Activated CD4-positive, CD25-positive, alpha-beta regulatory T cell treated with anti-CD3 and anti-CD28 coated beads, Interleukin-2, amount 50 U/mL, for 16 hours (primary cell): ENCODE results near the gene HACE1.
"Not testable (repeated sequence)": the region's sequence is repeated elsewhere in the genome, so short reads cannot be mapped to it uniquely, and the experiment has no call there.

Experiments used
- DNase-seq: peaks from one replicate; pipeline ENCODE4 v3.0.0-alpha.2; 2020; ENCODE audit warnings: low read depth, low spot score

Gene HACE1

DNA sequence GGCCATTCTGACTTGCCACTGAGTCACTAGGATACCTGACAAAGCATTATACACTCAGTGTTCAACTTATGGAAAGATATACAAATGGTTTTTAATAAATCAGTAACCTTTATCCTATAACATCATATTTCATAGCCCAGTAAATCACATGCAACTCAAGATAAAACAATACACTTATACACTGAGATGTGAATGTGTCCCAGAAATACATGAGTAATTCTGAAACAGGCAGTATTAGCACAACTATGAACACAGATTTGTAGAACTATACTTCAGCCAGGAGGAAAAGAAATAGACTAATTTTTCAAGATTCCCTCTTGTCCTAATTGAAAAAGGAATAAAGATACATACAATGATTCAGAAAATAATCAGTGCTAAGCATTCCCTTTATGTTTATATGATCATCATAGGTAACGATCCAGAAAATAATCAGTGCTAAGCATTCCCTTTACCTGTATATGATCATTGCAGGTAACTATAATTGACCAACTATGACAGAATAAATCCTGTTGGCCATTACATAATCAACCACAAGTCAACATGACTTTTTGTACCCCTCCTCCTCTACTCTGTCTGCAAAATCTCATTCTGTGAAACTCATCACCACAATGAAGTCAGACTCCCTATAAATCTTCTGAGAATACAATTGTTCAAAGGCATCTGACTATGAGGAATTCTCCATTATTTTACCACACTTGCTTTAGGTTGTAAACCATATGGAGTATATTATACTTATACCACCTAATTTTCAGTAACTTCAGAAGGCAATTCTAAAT is 30.3 kb downstream of the HACE1 start:
- no peak for DNase-seq

- no peak for DNase-seq
Observed at GRCh38 chr6:104828478-104828877, 31.2 kb downstream of the HACE1 start.

DNA sequence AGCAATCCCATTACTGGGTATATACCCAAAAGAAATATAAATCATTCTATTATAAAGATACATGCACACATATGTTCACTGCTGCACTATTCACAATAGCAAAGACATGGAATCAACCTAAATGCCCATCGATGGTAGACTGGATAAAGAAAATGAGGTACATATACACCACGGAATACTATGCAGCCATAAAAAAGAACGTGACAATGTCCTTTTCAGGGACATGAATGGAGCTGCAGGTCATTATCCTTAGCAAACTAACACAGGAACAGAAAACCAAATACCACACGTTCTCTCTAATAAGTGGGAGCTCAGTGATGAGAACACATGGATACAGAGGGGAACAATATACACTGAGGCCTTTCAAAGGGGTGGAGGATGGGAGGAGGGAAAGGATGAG is 38.9 kb downstream of the HACE1 start:
- DNase-seq = not testable (repeated sequence)

DNA sequence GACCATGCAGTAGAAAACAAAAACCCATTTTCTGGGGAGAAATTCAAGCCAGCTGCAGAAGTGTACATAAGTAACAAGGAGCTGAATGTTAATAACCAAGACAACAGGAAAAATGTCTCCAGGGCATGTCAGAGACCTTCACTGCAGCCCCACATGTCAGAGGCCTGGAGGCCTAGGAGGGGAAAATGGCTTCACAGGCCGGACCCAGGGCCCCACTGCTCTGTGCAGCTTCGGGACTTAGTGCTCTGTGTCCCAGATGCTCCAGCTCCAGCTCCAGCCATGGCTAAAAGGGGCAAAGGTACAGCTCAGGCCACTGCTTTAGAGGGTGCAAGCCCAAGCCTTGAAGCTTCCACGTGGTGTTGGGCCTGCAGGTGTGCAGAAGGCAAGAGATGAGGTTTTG is 43.6 kb downstream of the HACE1 start:
- DNase-seq = no peak

DNA sequence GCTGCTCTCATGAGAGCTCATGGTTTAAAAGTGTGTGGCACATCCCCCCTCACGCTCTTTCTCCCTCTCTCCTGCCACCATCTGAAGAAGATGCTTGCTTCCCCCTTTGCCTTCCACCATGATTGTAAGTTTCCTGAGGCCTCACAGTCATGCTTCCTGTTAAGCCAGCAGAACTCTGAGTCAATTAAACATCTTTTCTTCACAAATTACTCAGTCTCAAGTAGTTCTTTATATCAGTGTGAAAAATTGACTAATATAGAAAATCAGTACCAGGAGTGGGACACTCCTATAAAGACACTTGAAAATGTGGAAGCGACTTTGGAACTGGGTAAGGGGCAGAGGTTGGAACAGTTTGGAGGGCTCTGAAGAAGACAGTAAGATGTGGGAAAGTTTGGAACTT is 45.0 kb downstream of the HACE1 start:
- DNase-seq = no peak

GRCh38 chr6:104813552-104813951 is 46.2 kb downstream of the HACE1 start:
- DNase-seq = no peak

- no peak for DNase-seq
Observed at GRCh38 chr6:104809116-104809515, 50.6 kb downstream of the HACE1 start.

GRCh38 chr6:104805335-104805734 is 54.4 kb downstream of the HACE1 start:
- DNase-seq = not testable (repeated sequence)

DNA sequence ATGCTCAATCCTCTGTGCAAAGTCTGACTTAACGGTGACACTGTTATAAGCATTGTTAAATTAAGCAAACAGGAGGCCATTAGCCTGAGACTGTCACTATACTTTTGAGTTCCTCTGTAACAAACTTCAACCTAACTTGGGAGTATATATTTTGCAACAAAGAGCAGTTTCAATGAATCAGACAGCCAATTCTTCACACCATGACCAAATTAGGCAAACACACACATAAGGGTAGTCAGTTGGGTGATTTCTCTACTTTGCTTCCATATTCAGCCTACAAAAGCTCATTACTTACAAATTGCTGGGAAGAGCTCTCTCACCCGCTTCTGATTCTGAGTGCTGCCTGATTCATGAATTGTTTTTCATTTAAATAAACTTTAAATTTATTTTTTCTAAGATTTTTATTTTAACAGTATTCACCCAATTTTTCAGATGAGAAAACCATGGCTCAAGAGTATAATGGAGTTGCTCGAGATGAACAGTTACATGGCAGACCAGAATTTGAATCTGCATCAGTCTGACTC is 60.5 kb downstream of the HACE1 start:
- DNase-seq = no peak

DNA sequence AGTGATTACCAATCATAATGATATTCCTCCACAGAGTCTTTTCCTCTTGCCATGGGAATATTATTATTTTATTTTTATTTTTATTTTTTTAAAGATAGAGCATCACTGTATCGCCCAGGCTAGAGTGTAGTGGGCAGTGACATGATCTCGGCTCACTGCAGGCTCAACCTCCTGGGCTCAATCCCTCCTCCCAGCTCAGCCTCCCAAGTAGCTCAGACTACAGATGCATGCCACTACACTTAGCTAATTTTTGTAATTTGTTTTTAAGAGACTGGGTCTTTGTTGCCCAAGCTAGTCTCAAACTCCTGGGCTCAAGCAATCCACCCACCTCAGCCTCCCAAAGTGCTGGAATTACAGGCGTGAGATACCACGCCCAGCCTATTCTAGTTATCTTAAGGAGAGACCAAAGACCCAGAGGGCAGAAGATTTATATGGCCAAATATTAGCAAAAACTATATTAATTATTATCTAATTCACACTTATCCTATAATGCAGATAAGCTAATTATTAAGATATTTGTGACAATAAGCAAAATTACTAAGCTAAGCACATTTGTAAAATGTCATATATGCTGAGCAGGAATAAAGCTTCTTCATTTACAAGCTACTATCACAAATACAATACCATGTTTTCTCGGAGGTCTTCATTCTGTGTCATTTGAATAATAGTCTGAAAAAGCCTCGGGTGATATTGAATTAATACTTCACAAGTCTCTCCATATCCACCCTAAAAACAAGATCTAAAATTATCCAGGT is 63.5 kb downstream of the HACE1 start:
- no peak for DNase-seq

DNA sequence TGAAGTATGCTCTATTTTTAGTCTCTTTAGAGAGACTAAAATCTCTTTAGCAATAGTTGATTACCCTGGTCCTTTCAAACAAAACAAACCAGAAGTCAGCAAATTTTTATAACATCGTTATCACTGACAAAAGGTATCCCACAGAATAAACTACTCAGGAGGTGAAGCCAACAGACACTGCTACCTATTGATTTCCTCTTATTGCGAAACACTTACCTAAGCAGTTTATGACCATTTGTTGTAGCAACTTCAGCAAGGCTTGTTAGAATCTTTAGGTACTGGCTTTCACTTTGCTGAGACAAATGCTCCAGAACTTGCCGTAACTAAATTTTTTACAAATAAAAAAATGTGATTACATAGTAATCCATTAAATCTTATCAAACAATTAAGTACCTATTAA is 64.4 kb downstream of the HACE1 start:
- DNase-seq = no peak

- no peak for DNase-seq
Observed at GRCh38 chr6:104789770-104790190, 69.9 kb downstream of the HACE1 start.

GRCh38 chr6:104788400-104788799 is 71.3 kb downstream of the HACE1 start:
- no peak for DNase-seq

DNA sequence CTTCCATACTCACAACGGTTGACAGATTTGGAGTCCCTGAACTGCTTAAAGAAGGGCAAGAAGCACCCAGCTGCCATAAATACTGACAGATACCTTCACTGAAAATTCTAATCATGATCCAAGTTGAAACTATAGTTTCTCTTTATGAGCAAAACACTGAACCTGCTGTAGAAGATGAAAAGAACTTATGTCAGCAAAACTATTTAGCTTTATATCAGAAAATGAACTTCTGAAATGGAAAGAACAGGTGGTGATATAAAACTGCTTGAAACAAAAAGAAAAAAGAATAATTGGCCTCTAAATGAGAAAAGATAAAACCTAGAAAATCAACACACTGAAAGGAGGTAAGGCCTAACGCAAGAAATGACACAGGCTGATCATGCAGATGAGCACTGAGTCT is 72.4 kb downstream of the HACE1 start:
- DNase-seq = no peak

GRCh38 chr6:104784884-104785283 is 74.8 kb downstream of the HACE1 start:
- DNase-seq = no peak

- no peak for DNase-seq
Observed at GRCh38 chr6:104771258-104771832, 88.4 kb downstream of the HACE1 start.

GRCh38 chr6:104768906-104769305 is 90.8 kb downstream of the HACE1 start:
- DNase-seq = no peak

DNA sequence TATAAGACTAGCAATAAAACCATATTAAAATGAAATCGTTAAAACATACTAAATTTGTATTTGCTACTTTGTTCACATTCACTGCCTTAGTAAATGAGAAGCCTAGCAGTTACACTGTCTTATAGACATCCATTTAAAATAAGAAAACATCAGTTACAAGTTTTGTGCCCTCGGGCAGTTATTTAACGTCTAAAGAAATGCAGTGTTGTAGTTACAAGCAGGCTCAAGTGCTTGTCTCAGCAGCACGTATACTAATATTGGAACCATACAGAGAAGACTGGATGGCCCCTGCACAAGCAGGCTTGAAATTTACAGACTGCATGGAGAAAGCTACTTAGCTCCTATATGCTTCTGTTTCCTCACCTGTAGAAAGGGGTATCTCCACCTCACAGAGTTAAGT is 93.1 kb downstream of the HACE1 start:
- no peak for DNase-seq

DNA sequence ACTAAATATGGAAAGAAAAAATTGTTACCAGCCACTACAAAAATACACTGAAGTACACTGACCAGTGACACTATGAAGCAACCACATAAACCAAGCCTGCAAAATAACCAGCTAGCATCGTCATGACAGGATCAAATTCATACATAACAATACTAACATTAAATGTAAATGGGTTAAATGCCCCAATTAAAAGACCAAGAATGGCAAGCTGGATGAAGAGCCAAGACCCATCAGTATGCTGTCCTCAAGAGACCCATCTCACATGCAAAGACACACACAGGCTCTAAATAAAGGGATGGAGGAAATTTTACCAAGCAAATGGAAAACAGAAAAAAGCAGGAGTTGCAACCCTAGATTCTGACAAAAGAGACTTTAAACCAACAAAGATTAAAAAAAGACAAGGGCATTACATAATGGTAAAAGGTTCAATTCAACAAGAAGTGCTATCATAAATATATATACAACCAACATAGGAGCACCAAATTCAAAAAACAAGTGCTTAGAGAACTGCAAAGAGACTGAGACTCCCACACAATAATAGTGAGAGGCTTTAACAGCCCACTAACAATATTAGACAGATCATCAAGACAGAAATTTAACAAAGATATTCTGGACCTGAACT is 104.8 kb downstream of the HACE1 start:
- DNase-seq = no peak

DNA sequence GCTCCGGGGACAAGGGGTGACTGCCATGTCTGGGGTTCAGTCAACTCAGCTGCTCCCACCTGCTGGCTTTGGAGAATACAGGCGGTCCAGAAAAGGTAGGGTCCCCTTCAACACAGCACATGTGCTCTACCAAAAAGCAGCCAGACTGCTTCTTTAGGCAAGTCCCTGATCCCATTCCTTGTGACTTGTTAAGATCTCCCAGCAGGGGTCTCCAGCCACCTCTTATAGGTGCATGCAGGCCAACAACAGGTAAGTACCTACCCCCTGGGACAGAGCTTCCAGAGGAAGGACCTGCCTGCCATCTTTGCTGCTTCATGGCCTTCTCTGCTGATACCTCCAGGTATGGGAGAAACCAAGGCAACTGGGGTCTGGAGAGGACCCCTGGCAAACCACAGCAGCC is 106.5 kb downstream of the HACE1 start:
- no peak for DNase-seq

GRCh38 chr6:104750449-104750848 is 109.3 kb downstream of the HACE1 start:
- DNase-seq = no peak

- not testable (repeated sequence) for DNase-seq
Observed at GRCh38 chr6:104739124-104739523, 120.6 kb downstream of the HACE1 start.
